Uterus (tissue), 2 donors: ENCODE results near the gene ZFR.

Experiments
- POLR2A ChIP-seq, 2 donors: fragments of 450-650 bp; IDR thresholded peaks; one replicate each; pipeline ENCODE4 v1.6.1; 2016; ENCODE audit warnings: antibody characterized with exemption in 2 of 2, mild to moderate bottlenecking in 1 of 2, moderate library complexity in 1 of 2
- TF ChIP-seq, protein P1 (sequence below), 4 experiments: fragments of 200-600 bp in 2 of 4; fragments of 450-650 bp in 2 of 4; sonication (generic) in 2 of 4; IDR thresholded peaks; one replicate each; pipeline ENCODE4 v1.5.1; 2016 to 2019; ENCODE audit warnings: antibody characterized with exemption in 4 of 4, mild to moderate bottlenecking in 2 of 4, moderate library complexity in 1 of 4

DNA sequence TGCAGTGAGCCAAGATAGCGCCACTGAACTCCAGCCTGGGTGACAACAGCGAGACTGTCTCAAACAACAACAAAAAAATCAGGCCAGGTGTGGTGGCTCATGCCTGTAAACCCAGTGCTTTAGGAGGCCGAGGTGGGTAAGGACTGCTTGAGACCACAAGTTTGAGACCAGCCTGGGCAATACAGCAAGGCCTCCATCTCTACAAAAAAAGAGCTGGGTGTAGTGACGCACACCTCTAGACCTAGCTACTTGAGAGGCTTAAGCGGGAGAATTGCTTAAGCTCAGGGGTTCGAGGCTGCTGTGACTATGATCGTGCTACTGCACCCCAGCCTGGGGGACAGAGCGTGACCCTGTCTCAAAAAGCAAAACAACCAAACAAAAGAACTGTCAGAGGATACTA lies 91.9 kb downstream of the ZFR start:
- TF ChIP-seq, protein P1, sequence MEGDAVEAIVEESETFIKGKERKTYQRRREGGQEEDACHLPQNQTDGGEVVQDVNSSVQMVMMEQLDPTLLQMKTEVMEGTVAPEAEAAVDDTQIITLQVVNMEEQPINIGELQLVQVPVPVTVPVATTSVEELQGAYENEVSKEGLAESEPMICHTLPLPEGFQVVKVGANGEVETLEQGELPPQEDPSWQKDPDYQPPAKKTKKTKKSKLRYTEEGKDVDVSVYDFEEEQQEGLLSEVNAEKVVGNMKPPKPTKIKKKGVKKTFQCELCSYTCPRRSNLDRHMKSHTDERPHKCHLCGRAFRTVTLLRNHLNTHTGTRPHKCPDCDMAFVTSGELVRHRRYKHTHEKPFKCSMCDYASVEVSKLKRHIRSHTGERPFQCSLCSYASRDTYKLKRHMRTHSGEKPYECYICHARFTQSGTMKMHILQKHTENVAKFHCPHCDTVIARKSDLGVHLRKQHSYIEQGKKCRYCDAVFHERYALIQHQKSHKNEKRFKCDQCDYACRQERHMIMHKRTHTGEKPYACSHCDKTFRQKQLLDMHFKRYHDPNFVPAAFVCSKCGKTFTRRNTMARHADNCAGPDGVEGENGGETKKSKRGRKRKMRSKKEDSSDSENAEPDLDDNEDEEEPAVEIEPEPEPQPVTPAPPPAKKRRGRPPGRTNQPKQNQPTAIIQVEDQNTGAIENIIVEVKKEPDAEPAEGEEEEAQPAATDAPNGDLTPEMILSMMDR (IDR thresholded peaks at IDR 0.05), result no peak
- TF ChIP-seq POLR2A (IDR thresholded peaks at IDR 0.05), result no peak
